Measurements from ENCODE around the gene IL19.

- no peak for TF ChIP-seq CTCF (IDR thresholded peaks at IDR 0.05)
- TF ChIP-seq POLR2A (IDR thresholded peaks at IDR 0.05) = no peak
These were observed 30.3 kb downstream of the IL19 start for GRCh38 chr1:206800891-206801290.
